Nasal cavity respiratory epithelium epithelial cell of viscerocranial mucosa (primary cell): ENCODE data around the gene MPP4. TPM values are rescaled to one million over a fixed set of nuclear protein-coding genes. Genes with fewer than 3 reads are reported as not detected.

Source experiments
- total RNA-seq: library from RNA; depleted of rRNA; stranded (reverse); fragments of >200 nt; gene quantifications from 2 replicates; pipeline ENCODE4 v1.2.3, GENCODE V29; 2014

MPP4 gene, protein sequence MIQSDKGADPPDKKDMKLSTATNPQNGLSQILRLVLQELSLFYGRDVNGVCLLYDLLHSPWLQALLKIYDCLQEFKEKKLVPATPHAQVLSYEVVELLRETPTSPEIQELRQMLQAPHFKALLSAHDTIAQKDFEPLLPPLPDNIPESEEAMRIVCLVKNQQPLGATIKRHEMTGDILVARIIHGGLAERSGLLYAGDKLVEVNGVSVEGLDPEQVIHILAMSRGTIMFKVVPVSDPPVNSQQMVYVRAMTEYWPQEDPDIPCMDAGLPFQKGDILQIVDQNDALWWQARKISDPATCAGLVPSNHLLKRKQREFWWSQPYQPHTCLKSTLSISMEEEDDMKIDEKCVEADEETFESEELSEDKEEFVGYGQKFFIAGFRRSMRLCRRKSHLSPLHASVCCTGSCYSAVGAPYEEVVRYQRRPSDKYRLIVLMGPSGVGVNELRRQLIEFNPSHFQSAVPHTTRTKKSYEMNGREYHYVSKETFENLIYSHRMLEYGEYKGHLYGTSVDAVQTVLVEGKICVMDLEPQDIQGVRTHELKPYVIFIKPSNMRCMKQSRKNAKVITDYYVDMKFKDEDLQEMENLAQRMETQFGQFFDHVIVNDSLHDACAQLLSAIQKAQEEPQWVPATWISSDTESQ
- under 0.01 and 0.07 TPM in 2 replicates for total RNA-seq

GRCh38 chr2:201698588-201699226, at the start of gene MPP4:
MPP4 (minus strand) TSS chr2:201698644; CDS start chr2:201693954, 4,690 bp downstream.

GRCh38 chr2:201643216-201643890, 55.1 kb downstream of the MPP4 start, which contains the start of gene TMEM237:
TMEM237 (minus strand) TSS chr2:201643503; CDS start chr2:201643400, 103 bp downstream.

Other genes starting within 250 kb of the MPP4 start
- 8.2 and 21.4 TPM in 2 replicates for gene TRAK2, start 247.2 kb downstream of the MPP4 start, total RNA-seq
- 25.3 and 25.6 TPM in 2 replicates for gene STRADB, start 246.9 kb downstream of the MPP4 start, total RNA-seq
- gene TMEM237, start 55.1 kb downstream of the MPP4 start, total RNA-seq, result 26.3 and 27.7 TPM in 2 replicates
- 31.2 and 35.2 TPM in 2 replicates for gene ALS2, start 82.3 kb upstream of the MPP4 start, total RNA-seq
- gene CDK15, start 107.9 kb upstream of the MPP4 start, total RNA-seq, result not detected in 2 replicates